Activated CD4-positive, alpha-beta T cell treated with anti-CD3 and anti-CD28 coated beads, Interleukin-2, amount 10 ng/mL, durations not matched to agents 7 days and 5 days (primary cell): ENCODE measurements around the gene GPBAR1. TPM values are rescaled to one million over a fixed set of nuclear protein-coding genes. Genes with fewer than 3 reads are reported as not detected.

Experiments used
- CTCF ChIA-PET: fragments of 350-600 bp; sonication (Branson Sonifier 250); formaldehyde crosslinking; loops from one replicate; lab custom pipeline; 2021; ENCODE audit warnings: antibody characterized with exemption; lab: Charles Lee
- POLR2A ChIA-PET: fragments of 350-600 bp; sonication (Branson Sonifier 250); formaldehyde crosslinking; loops from one replicate; lab custom pipeline; 2021; ENCODE audit warnings: antibody characterized with exemption; lab: Charles Lee
- DNase-seq: peaks from one replicate; pipeline ENCODE4 v3.0.0-alpha.2; 2020
- H3K27ac Mint-ChIP-seq: one replicate; pipeline ENCODE4 v1.8.0; 2021; ENCODE audit warnings: mild to moderate bottlenecking, moderate library complexity, mixed read lengths
- H3K27me3 Mint-ChIP-seq: one replicate; pipeline ENCODE4 v1.8.0; 2021; ENCODE audit warnings: mixed read lengths
- H3K36me3 Mint-ChIP-seq: one replicate; pipeline ENCODE4 v1.8.0; 2021; ENCODE audit warnings: low read depth, mixed read lengths
- H3K4me1 Mint-ChIP-seq: one replicate; pipeline ENCODE4 v1.8.0; 2021; ENCODE audit warnings: mixed read lengths
- H3K4me3 Mint-ChIP-seq: one replicate; pipeline ENCODE4 v1.8.0; 2021; ENCODE audit warnings: mild to moderate bottlenecking, moderate library complexity, mixed read lengths
- H3K9me3 Mint-ChIP-seq: one replicate; pipeline ENCODE4 v1.8.0; 2021; ENCODE audit warnings: mixed read lengths
- total RNA-seq, 2 experiments: library from RNA; stranded (reverse); gene quantifications; one replicate each; pipeline ENCODE4 v1.2.3, GENCODE V29; 2021

The GPBAR1 gene
- total RNA-seq, 2 experiments from 2014 or later: 1.0 to 1.2 TPM

- ChIA-PET CTCF (interaction anchor here (1.3 to 7.8 kb wide), 3 partner anchors 8 to 111 kb away, joined by 3 to 113 read pairs (median 5); partner anchors contain the start of genes AAMP and PNKD), POLR2A (no interaction called here)
- Mint-ChIP-seq H3K4me3 (no peak overlapping the region), H3K27ac (peak overlapping the region; percentile 66), H3K36me3 (peaks cover 52% of the 10 kb centered on the region), H3K27me3 (no peaks in the 10 kb centered on the region), H3K9me3 (no peaks in the 10 kb centered on the region), H3K4me1 (peaks cover 37% of the 10 kb centered on the region)
- no peak for DNase-seq
These were observed 20.6 kb downstream of the GPBAR1 start for GRCh38 chr2:218281449-218281848.

DNA sequence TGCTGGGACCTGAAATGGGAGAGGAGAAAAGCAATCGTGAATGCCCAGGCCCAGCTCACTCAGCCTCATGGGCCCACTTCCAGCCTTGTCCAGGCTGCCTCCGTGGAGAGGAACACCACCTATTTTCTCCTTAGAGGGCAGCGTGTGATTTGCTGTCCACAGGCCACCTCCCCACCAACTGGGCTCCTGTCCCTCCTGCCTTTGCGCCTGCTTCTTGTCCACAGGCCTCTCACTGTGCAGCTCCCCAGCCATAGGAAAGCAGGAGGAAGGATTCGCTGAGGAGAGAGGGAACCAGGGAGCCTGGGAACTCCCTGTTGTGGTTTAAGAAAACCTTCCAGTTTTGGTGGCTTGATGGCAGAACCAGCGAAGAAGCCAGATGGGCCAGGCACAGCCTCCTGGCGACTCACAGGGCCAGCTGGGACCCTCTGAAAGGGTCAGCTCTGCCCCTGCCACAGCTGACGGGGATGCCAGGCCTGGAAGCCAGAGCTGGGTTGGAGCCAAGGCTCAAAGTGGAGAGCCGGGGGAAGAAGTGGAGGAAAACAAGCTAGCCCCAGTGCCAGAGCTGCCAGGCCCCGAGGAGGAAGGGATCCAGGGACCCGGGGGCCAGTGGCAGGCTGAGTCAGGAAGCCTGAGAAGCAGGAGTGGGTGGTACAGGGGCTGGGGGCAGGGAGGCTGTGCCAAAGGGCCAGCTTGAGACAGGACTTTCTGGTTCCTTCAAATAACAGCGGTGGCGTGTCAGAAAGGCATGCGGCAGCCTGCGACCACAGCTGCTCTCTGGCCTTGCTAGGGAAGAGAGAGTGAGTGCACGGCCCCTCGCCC is 21.6 kb downstream of the GPBAR1 start:
- Mint-ChIP-seq H3K4me3 (no peak overlapping the region), H3K36me3 (peaks cover 45% of the 10 kb centered on the region), H3K27ac (peak overlapping the region; percentile 73), H3K4me1 (peaks cover 47% of the 10 kb centered on the region), H3K27me3 (no peaks in the 10 kb centered on the region), H3K9me3 (no peaks in the 10 kb centered on the region)
- no peak for DNase-seq
- ChIA-PET CTCF (interaction anchor here (0.6 to 7.8 kb wide), 7 partner anchors 8 to 115 kb away, joined by 3 to 113 read pairs (median 5); partner anchors contain the start of genes AAMP, CATIP and PNKD), POLR2A (no interaction called here)

DNA sequence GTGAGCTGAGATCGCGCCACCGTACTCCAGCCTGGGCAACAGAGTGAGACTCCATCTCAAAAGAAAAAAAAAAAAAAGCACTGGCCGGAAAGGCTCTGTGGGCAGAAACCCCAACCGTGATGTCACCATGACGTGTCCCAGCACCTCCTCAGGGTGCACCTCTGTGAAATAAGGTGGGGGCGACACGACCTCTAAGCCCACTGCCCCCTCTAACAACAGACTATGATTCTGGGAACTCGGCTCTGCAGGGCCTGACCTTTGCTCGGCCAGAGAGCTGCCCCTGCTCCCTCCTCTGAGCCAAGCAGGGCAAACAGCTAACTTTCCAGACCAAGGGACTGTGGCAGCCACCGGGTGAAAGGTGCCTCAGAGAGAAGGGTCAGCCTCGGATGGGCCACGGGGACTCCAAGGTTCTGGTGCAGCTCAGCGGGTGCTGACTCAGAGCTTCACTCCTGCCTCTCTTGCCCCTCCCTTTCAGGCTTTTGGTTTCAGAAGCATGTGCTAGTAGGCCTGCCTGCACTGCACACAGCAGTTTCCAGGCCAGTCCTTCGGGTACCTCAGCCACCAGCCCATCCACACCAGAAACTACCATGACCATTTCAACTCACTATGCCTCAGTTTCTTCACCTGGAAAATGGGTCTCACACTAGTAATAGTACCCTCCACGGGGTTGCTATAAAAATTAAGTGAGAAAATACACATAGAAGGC is 23.4 kb downstream of the GPBAR1 start:
- CTCF ChIA-PET: interaction anchor here (1.1 to 7.8 kb wide), 4 partner anchors 11 to 113 kb away, joined by 4 to 113 read pairs (median 8); partner anchors contain the start of genes AAMP, CATIP and PNKD
- peak; percentile 68 for DNase-seq
- POLR2A ChIA-PET: no interaction called here
- Mint-ChIP-seq H3K36me3 (peaks cover 45% of the 10 kb centered on the region), H3K4me3 (peak overlapping the region; percentile 60), H3K9me3 (no peaks in the 10 kb centered on the region), H3K4me1 (peaks cover 62% of the 10 kb centered on the region), H3K27ac (peak overlapping the region; percentile 88), H3K27me3 (no peaks in the 10 kb centered on the region)

DNA sequence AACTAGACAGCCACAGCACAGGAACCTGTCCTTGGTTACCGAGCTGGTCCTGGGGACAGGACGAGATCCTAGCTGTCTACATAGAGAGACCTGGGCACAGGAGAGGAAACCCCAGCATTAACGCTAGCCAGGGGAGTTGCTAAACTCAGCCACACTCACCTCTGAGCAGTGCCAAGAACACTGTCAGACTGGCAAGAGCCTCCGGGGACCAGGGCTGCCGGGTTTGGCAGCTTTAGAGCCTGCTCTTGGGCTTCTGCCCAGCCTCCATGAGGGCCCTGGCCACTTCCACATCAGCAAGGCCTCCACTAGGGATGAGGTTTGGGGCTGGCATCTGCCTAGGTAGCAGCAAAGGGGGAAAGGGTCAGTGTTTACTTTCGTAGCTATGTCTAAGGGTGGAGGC is 24.8 kb downstream of the GPBAR1 start:
- ChIA-PET POLR2A (no interaction called here), CTCF (interaction anchor here (0.6 to 7.8 kb wide), 9 partner anchors 10 to 366 kb away, joined by 4 to 113 read pairs (median 7); partner anchors contain the start of genes AAMP, CATIP and PNKD)
- peak overlapping the region; percentile 85 for H3K4me3 Mint-ChIP-seq
- H3K36me3 Mint-ChIP-seq: peaks cover 45% of the 10 kb centered on the region
- H3K9me3 Mint-ChIP-seq: no peaks in the 10 kb centered on the region
- no peak for DNase-seq
- no peaks in the 10 kb centered on the region for H3K27me3 Mint-ChIP-seq
- peak overlapping the region; percentile 88 for H3K27ac Mint-ChIP-seq
- H3K4me1 Mint-ChIP-seq: peaks cover 74% of the 10 kb centered on the region

DNA sequence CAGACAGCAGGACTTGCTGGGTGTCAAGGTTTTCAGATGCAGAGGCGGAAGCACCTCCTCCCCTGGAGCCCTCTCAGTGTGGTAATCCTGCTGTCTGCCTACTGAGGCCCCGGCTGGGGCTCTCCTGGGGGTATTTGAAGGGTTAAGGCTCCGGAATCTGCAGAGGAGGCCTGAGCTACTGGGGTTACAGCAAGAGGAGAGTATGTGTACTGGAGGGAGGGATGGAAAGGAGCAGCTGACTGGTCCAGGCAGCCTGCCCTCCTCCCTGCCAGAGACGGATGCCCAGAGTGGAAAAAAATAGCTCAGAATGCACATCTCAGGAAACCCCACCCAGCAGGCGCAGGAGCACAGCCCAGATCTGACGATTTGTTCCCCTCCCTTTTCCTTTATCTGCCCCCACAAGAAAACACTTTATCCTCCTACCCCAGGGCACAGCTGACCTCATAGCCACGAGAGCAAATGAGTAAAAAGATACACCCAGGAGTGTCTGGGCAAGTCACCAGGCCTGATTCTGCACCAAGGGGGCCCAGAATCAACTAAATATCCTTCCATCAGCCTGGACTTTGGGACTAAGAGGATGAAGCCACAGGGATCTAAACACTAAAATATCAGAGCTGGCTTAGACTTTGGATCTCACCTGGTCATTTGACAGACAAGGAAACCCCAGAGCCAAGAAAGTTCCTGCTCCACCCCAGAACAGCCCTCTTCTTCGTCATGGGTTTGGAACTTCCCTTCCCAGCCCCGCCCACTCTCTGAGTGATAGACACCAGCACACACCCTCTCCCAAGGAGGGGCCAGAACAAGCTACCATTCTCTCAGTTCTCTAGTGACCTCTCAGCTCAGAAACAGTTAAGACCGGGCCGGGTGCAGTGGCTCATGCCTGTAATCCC is 26.0 kb downstream of the GPBAR1 start:
- Mint-ChIP-seq H3K9me3 (no peaks in the 10 kb centered on the region), H3K27ac (peak overlapping the region; percentile 88), H3K4me3 (peak overlapping the region; percentile 85), H3K36me3 (peaks cover 41% of the 10 kb centered on the region), H3K4me1 (peaks cover 78% of the 10 kb centered on the region), H3K27me3 (no peaks in the 10 kb centered on the region)
- POLR2A ChIA-PET: interaction anchor here (0.9 to 1.3 kb wide), 2 partner anchors 11 to 16 kb away, joined by 3 to 5 read pairs; partner anchors contain the start of genes AAMP and PNKD
- CTCF ChIA-PET: interaction anchor here (0.6 to 7.8 kb wide), 16 partner anchors 9 to 383 kb away, joined by 3 to 113 read pairs (median 5); partner anchors contain the start of genes AAMP, CATIP and PNKD
- DNase-seq: peak; percentile 88

DNA sequence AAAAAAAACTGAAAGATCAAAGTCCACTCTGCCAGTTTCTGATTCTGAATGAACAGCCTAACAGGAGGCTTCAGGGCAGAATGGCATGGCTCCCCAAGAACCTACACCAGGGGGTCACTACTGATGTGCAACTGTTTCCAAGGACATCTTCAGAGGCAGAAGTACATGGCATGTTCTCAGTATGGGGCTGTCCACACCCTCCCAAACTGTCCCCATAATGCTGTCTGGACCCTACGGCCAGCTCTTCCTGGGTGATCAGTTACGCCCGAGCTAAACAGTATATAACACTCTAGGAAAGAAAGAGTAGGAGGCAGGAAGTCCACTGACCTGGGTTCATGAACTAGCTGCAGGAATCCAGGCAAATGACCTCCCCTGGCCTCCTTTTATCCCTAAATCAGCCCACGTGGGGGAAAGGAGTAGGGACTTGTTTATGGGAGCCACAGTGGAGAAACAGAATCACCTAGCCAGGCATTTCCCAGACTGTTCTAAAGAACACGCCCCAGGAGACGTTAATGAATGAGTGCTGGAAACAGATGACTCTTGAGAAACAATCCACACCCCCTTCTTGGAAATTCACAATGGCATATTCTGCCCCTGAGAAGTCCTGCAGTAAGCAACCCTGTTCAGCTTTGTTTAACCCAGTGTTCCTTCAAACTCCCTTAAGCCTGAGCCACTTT is 29.0 kb downstream of the GPBAR1 start:
- ChIA-PET CTCF (interaction anchor here (0.9 to 7.3 kb wide), 4 partner anchors 12 to 107 kb away, joined by 4 to 67 read pairs (median 10); partner anchors contain the start of genes AAMP and PNKD), POLR2A (no interaction called here)
- Mint-ChIP-seq H3K4me1 (peaks cover 82% of the 10 kb centered on the region), H3K4me3 (peak overlapping the region; percentile 92), H3K27me3 (no peaks in the 10 kb centered on the region), H3K27ac (peak overlapping the region; percentile 88), H3K36me3 (peaks cover 32% of the 10 kb centered on the region), H3K9me3 (no peaks in the 10 kb centered on the region)
- DNase-seq: no peak

DNA sequence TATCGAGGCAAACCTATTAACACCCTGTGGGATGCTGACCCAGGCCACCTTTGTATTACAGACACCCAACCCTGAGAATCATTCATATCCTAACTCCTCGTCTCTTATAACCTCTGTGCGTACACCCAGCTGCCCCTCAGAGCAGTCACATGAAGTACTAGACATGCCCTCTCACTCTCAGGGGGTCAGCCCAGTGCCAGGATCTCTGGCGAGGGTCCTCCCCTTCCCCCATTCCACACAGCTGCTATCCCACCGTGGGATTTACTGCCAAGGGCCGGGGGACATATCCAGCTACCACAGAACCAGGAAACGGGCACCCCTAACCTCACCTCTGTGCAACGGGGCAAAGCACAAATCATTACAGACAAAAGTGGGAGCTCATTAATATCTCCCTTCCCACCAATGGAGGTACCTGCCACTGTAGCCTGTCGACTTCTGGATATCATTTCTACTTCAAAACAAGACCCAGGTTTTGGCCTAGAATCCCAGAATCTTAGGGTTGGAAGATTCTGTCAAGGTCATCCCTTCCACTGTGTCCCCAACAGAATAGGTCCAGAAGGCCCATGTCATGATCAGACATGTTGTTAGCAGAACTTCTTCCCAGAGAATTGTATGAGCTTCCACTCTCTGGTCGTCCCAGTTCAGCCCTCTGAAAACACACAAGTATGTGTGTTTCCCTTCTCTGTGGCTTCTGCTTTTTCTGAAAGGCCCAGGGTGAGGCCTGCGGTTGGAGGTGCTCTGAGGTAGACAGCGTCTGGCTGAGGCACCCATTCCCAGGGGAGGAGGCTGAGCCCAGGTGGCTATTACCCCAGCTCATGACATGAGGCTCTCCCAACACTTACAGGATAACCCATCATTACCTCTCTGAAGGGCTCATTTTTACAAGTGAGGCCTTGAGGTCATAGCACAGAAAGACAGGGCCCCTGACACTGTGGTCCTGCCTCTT is 29.8 kb downstream of the GPBAR1 start:
- CTCF ChIA-PET: interaction anchor here (0.6 to 7.3 kb wide), 13 partner anchors 8 to 397 kb away, joined by 3 to 67 read pairs (median 4); partner anchors contain the start of genes AAMP, CATIP and PNKD
- POLR2A ChIA-PET: no interaction called here
- peak; percentile 62 for DNase-seq
- Mint-ChIP-seq H3K36me3 (peaks cover 26% of the 10 kb centered on the region), H3K4me3 (peak overlapping the region; percentile 92), H3K4me1 (peaks cover 77% of the 10 kb centered on the region), H3K27ac (peak overlapping the region; percentile 88), H3K9me3 (no peaks in the 10 kb centered on the region), H3K27me3 (no peaks in the 10 kb centered on the region)

DNA sequence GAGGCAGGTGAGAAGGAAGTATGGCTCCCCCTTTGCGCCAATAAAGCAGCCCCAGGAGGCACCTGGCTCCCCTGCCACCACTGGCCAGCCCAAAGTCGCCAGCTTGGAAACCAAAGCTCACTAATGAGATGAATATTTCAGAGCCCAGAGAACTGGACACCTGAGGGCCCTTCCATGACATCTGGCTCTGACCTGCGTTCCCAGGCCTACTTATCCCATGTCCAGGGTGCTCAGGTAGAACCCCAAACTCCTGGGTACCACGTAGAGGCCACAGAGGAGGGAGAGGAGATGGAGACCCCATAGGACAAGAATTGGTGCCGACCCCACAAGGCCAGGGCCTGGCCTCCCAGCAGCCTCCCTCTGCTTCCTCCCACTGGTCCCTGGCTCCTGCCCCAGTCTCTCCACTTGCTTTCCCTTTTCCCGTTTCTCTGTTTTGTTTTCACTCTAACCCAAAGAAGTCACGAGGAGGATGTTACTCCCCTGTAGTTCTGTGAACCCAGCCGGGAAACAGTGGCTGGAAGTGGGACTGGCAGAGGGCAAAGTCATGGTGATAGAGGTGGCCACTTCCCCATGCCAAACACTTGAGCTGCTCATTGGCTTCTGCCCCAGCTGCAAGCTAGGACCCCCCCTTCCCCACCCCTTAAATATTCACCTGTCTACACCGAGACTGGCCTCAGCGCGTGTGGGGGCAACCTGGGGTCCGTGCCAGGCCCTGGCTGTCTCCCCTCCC is 30.7 kb downstream of the GPBAR1 start:
- Mint-ChIP-seq H3K9me3 (no peaks in the 10 kb centered on the region), H3K36me3 (peaks cover 20% of the 10 kb centered on the region), H3K27ac (peak overlapping the region; percentile 88), H3K4me3 (peak overlapping the region; percentile 92), H3K27me3 (no peaks in the 10 kb centered on the region), H3K4me1 (peaks cover 68% of the 10 kb centered on the region)
- CTCF ChIA-PET: interaction anchor here (0.6 to 7.3 kb wide), 13 partner anchors 9 to 396 kb away, joined by 3 to 67 read pairs (median 6); partner anchors contain the start of genes AAMP, CATIP and PNKD
- no peak for DNase-seq
- POLR2A ChIA-PET: no interaction called here

GRCh38 chr2:218292048-218293014 is 31.5 kb downstream of the GPBAR1 start, which contains the start of gene TMBIM1:
Gene TMBIM1, minus strand, starts transcription at chr2:218292503. Its CDS starts 10,362 bp downstream, at chr2:218282141.
- POLR2A ChIA-PET: no interaction called here
- CTCF ChIA-PET: interaction anchor here (0.5 to 7.3 kb wide), 10 partner anchors 11 to 605 kb away, joined by 3 to 67 read pairs (median 4); partner anchors contain the start of genes AAMP, CATIP and PNKD
- Mint-ChIP-seq H3K4me3 (peak within 1 kb of the TSS; percentile 92), H3K27ac (peak within 1 kb of the TSS; percentile 88), H3K9me3 (no peaks in the 10 kb centered on the region), H3K4me1 (peaks cover 60% of the 10 kb centered on the region), H3K27me3 (no peaks in the 10 kb centered on the region), H3K36me3 (peaks cover 18% of the 10 kb centered on the region)
- peak; percentile 78 for DNase-seq
